ENCODE data around the gene C3orf52. TPM values are rescaled to one million over a fixed set of nuclear protein-coding genes. Genes with fewer than 3 reads are reported as not detected.

C3orf52 gene
- total and polyA plus RNA-seq, 9 donors = 0.24 to 5.5 (median 0.48) TPM

DNA sequence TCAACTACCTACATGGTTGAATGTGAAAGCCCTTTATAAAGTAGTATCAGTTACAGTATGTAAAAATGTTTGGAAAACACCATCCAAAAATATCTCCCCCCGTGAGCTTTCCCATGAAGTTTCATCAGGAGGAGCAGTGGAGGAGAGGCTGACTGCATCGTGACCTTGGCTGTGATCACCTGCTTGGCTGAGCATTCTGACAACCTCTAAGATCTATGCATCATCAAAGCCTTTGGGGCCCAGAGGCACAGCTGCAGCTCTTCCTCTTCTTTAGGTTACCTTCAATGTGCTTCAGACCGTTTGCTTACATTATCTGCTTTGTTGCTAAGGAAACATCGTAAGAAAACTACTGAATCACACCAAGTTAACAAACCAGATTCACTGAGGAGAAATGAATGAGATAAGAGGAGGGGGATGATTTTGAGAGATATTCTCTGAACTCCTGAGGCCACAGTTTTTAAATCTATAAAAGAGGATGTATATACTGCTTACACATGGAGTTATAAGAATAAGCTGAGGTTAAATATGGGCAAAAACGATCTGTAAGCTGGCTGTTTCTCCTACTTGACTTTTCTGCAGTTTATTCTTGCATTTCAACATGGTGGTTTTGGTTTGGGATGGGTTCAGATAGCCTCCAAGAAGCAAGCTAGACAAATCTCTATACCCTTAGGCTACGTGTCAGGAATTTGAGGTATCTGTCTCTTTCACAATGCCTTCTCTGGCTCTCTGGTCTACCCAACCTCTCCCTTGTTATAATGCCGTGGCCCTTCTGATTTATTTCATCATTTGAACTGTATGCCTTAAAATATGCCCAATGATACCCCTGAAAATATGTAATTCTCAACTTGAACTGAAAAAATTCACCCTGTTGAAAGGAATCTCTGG, 42.9 kb downstream of the C3orf52 start:
- 48 to 52% (median 51%) methylated on average over 7 of the region's 7 CpGs for WGBS, 3 donors

DNA sequence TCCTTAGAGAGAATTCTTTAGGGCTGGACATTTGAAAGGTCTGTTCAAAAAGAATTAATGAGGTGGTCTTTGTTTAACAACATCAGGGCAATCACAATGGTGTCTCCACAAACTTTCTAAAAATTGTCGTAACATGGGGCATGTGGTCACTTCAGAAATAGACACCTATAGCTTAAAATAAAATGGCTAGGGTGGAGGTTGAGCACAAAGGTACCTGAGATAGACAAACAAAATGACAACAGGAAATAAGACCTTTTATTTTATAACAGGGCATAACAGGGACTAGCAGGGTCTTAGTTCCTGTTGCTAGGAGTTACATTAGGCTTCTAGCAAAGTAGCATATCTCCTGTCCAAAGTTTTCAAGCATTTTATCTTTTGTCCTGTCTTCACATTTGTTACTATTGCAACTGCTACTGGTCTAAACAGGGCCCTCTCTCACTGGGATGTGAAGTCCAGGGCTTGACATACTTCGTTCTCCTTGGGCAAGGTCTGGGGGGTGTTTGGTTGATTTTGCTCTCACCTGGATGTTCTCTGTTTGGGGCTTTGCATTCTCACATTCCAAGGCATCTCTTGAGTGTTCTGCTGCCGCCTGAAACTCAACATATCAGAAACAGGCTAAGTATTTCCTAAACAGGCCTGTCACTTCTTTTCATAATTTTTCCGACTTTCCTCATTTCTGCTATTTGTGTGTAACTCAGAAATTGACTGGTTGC, 43.9 kb downstream of the C3orf52 start:
- intact Hi-C loops (cut with DNase I) = no loop called here
- no peaks in the 10 kb centered on the region for H3K36me3 ChIP-seq
- no peaks in the 10 kb centered on the region for H3K9me3 ChIP-seq
- no peaks in the 10 kb centered on the region for H3K27me3 ChIP-seq
- no peak overlapping the region for H3K4me3 ChIP-seq
- no peak for TF ChIP-seq POLR2A (IDR thresholded peaks at IDR 0.05)
- no peak for TF ChIP-seq EP300 (IDR thresholded peaks at IDR 0.05)
- DNase-seq = no peak
- WGBS, 3 donors = 92 to 96% (median 94%) methylated on average over 4 of the region's 4 CpGs
- H3K4me1 ChIP-seq (ENCODE audit: insufficient read depth) = no peaks in the 10 kb centered on the region
- H3K27ac ChIP-seq = no peak overlapping the region

More for the DNA sequence above, 42.9 kb downstream of the C3orf52 start:
- intact Hi-C loops (cut with DNase I) = no loop called here
- Histone ChIP-seq H3K9me3 (no peaks in the 10 kb centered on the region), H3K4me3 (no peak overlapping the region), H3K27ac (no peak overlapping the region), H3K4me1 (ENCODE audit: insufficient read depth) (no peaks in the 10 kb centered on the region), H3K36me3 (no peaks in the 10 kb centered on the region), H3K27me3 (no peaks in the 10 kb centered on the region)
- TF ChIP-seq POLR2A (IDR thresholded peaks at IDR 0.05) = no peak
- TF ChIP-seq, protein P1, sequence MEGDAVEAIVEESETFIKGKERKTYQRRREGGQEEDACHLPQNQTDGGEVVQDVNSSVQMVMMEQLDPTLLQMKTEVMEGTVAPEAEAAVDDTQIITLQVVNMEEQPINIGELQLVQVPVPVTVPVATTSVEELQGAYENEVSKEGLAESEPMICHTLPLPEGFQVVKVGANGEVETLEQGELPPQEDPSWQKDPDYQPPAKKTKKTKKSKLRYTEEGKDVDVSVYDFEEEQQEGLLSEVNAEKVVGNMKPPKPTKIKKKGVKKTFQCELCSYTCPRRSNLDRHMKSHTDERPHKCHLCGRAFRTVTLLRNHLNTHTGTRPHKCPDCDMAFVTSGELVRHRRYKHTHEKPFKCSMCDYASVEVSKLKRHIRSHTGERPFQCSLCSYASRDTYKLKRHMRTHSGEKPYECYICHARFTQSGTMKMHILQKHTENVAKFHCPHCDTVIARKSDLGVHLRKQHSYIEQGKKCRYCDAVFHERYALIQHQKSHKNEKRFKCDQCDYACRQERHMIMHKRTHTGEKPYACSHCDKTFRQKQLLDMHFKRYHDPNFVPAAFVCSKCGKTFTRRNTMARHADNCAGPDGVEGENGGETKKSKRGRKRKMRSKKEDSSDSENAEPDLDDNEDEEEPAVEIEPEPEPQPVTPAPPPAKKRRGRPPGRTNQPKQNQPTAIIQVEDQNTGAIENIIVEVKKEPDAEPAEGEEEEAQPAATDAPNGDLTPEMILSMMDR (IDR thresholded peaks at IDR 0.05) = no peak
- TF ChIP-seq EP300 (IDR thresholded peaks at IDR 0.05) = no peak
- DNase-seq = no peak

DNA sequence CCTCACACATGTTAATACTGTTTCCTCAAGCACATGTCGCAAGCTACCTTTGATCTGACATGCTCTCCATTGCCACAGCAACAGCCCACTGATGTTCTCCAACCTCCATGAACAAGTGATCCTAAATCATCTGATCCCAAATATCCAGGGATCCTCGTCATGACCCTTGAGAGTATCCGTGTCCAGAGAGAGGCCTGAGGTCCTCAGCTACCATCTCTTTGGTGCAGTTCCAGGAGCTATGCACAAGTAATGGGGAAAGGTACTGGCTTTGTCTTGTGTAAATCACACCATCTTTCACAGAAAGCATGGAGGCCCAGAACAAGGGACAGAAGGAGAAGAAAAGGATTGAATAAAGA, 44.4 kb downstream of the C3orf52 start:
- no peaks in the 10 kb centered on the region for H3K4me1 ChIP-seq (ENCODE audit: insufficient read depth)
- WGBS, 3 donors = 81 to 92% (median 86%) methylated on average over 3 of the region's 3 CpGs
- TF ChIP-seq, protein P1 (IDR thresholded peaks at IDR 0.05) = no peak
- TF ChIP-seq EP300 (IDR thresholded peaks at IDR 0.05) = no peak
- TF ChIP-seq POLR2A (IDR thresholded peaks at IDR 0.05) = no peak

DNA sequence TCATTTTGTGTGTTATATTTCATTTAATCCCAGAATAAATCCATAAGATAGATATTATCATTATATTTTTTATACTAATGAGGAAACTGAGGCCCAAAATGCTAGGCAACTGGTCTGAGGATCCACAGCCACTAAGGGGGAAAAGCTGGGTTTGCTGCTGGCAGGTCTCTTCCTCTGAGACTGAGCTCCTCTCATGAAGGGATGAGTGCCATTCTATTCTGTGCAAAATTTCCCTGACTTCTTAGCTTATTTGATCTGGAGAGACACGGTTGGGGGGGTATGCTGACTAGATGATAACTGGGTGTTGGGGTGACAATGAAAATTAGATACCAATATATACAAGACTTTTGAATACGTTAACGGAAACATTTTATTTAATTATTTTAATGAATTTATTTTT, 44.9 kb downstream of the C3orf52 start:
- WGBS, 3 donors = 89 to 92% (median 91%) methylated on average over 3 of the region's 3 CpGs
- intact Hi-C loops (cut with DNase I) = no loop called here
- H3K27me3 ChIP-seq = no peaks in the 10 kb centered on the region
- H3K9me3 ChIP-seq = no peaks in the 10 kb centered on the region
- no peak overlapping the region for H3K4me3 ChIP-seq
- H3K36me3 ChIP-seq = no peaks in the 10 kb centered on the region
- no peaks in the 10 kb centered on the region for H3K4me1 ChIP-seq (ENCODE audit: insufficient read depth)
- TF ChIP-seq, protein P1 (IDR thresholded peaks at IDR 0.05) = no peak
- no peak for TF ChIP-seq POLR2A (IDR thresholded peaks at IDR 0.05)
- TF ChIP-seq EP300 (IDR thresholded peaks at IDR 0.05) = no peak
- DNase-seq = no peak
- no peak overlapping the region for H3K27ac ChIP-seq

More for the DNA sequence above, 44.4 kb downstream of the C3orf52 start:
- intact Hi-C loops (cut with DNase I) = no loop called here
- Histone ChIP-seq H3K9me3 (no peaks in the 10 kb centered on the region), H3K36me3 (no peaks in the 10 kb centered on the region), H3K4me3 (no peak overlapping the region), H3K27ac (no peak overlapping the region), H3K27me3 (no peaks in the 10 kb centered on the region)
- no peak for DNase-seq
